Calu3 (cell line): ENCODE results near the gene EOMES. TPM values are rescaled to one million over a fixed set of nuclear protein-coding genes. Genes with fewer than 3 reads are reported as not detected.

ENCODE experiments used
- BruUV-seq: library from RNA; stranded (reverse); fragments of 400-500 nt; replicated peaks from 2 replicates; lab custom pipeline; 2021; lab: Mats Ljungman, UMichigan
- CTCF ChIA-PET: fragments of 300-600 bp; sonication (Branson Sonifier 250); formaldehyde crosslinking; loops from one replicate; lab custom pipeline; 2022; ENCODE audit warnings: antibody characterized with exemption; lab: Charles Lee
- DNase-seq: peaks from one replicate; pipeline ENCODE4 v3.0.0; 2022
- H3K27ac Mint-ChIP-seq: one replicate; pipeline ENCODE4 v1.8.0; 2022; ENCODE audit warnings: mixed read lengths; ENCODE audit not compliant: unreplicated experiment
- H3K27me3 Mint-ChIP-seq: one replicate; pipeline ENCODE4 v1.8.0; 2022; ENCODE audit warnings: mixed read lengths; ENCODE audit not compliant: unreplicated experiment
- H3K36me3 Mint-ChIP-seq: one replicate; pipeline ENCODE4 v1.8.0; 2022; ENCODE audit warnings: mild to moderate bottlenecking, moderate library complexity, mixed read lengths; ENCODE audit not compliant: insufficient read depth, unreplicated experiment
- H3K4me1 Mint-ChIP-seq: one replicate; pipeline ENCODE4 v1.8.0; 2022; ENCODE audit warnings: mild to moderate bottlenecking, low read depth, mixed read lengths; ENCODE audit not compliant: unreplicated experiment
- H3K4me3 Mint-ChIP-seq: one replicate; pipeline ENCODE4 v1.8.0; 2022; ENCODE audit warnings: mild to moderate bottlenecking, low read depth, moderate library complexity, mixed read lengths; ENCODE audit not compliant: unreplicated experiment
- H3K9me3 Mint-ChIP-seq: one replicate; pipeline ENCODE4 v1.8.0; 2022; ENCODE audit warnings: low read depth, mixed read lengths; ENCODE audit not compliant: unreplicated experiment
- CTCF ChIP-seq: fragments of 200-600 bp; IDR thresholded peaks from one replicate; pipeline ENCODE4 v1.8.0; 2022; ENCODE audit warnings: antibody characterized with exemption; ENCODE audit not compliant: unreplicated experiment
- intact Hi-C: fragments of 100-400 bp; cut with micrococcal nuclease; formaldehyde crosslinking; loops from one replicate; pipeline ENCODE4 v1.10.0; 2022; ENCODE audit not compliant: unreplicated experiment
- total RNA-seq: library from RNA; stranded (reverse); gene quantifications from 2 replicates; pipeline ENCODE4 v1.2.3, GENCODE V29; 2022

EOMES gene
- total RNA-seq, 1 experiment from 2014 or later = 0.61 TPM

DNA sequence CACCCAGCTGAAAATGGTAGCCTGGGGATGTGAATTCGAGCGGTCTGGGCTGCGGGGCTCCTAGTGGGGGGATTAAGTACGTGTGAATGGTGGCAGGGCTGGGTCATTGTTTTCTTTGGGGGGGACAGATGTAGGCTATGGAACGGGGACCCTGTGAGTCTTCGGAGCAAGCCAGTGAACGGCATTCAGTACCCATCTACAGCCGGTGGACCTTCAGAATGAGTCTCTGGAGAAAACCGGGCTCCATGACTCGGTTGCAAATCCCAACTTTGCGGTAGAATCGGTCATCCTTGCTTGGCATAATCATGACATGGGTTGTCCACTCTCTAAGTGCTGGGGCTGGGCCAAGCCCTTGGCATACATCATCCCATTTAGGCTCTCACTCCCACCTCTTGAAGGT is 7.2 kb upstream of the EOMES start:
- H3K36me3 Mint-ChIP-seq = no peaks in the 10 kb centered on the region
- CTCF ChIA-PET = no interaction called here
- H3K27ac Mint-ChIP-seq = no peak overlapping the region
- no peak overlapping the region for H3K4me3 Mint-ChIP-seq
- H3K4me1 Mint-ChIP-seq = no peaks in the 10 kb centered on the region
- DNase-seq = no peak
- no peak for TF ChIP-seq CTCF
- no peaks in the 10 kb centered on the region for H3K9me3 Mint-ChIP-seq
- no TSS peak for BruUV-seq
- intact Hi-C loops = no loop called here
- peaks cover 52% of the 10 kb centered on the region for H3K27me3 Mint-ChIP-seq

- CTCF ChIA-PET = interaction anchor here (0.6 kb wide), 2 partner anchors 169 to 229 kb away, joined by 4 to 6 read pairs; no protein-coding TSS in a partner anchor
- Mint-ChIP-seq H3K27ac (no peak overlapping the region), H3K4me3 (no peak overlapping the region), H3K9me3 (no peaks in the 10 kb centered on the region), H3K36me3 (no peaks in the 10 kb centered on the region), H3K27me3 (peaks cover 52% of the 10 kb centered on the region), H3K4me1 (no peaks in the 10 kb centered on the region)
- intact Hi-C loops = no loop called here
- peak; percentile 27 for DNase-seq
- no TSS peak for BruUV-seq
- no peak for TF ChIP-seq CTCF
Observed at GRCh38 chr3:27728195-27729087, 6.3 kb upstream of the EOMES start.

DNA sequence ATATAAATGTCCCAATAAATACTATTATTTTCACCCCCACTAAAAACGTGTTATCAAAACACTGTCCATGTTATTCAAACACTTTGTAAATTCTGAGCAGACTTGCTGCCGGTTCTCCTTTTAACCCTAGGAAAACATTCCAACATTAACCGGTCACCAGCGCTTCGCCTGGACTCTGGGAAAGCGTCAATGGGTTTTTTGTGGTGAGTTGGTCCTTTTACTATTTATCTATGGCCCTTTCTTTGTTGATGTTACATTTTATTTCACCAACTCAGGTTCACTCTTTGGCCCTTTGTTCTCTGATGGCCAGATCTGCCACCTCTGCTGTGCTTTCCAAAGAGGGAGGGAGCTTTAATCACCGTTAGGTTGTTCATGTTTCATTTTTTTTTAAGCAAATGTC is 4.1 kb upstream of the EOMES start:
- no peak for DNase-seq
- no peaks in the 10 kb centered on the region for H3K4me1 Mint-ChIP-seq
- CTCF ChIA-PET = no interaction called here
- H3K36me3 Mint-ChIP-seq = peaks cover 14% of the 10 kb centered on the region
- TF ChIP-seq CTCF = no peak
- intact Hi-C loops = no loop called here
- H3K4me3 Mint-ChIP-seq = no peak overlapping the region
- no TSS peak for BruUV-seq
- peaks cover 41% of the 10 kb centered on the region for H3K27me3 Mint-ChIP-seq
- H3K9me3 Mint-ChIP-seq = no peaks in the 10 kb centered on the region
- H3K27ac Mint-ChIP-seq = no peak overlapping the region

DNA sequence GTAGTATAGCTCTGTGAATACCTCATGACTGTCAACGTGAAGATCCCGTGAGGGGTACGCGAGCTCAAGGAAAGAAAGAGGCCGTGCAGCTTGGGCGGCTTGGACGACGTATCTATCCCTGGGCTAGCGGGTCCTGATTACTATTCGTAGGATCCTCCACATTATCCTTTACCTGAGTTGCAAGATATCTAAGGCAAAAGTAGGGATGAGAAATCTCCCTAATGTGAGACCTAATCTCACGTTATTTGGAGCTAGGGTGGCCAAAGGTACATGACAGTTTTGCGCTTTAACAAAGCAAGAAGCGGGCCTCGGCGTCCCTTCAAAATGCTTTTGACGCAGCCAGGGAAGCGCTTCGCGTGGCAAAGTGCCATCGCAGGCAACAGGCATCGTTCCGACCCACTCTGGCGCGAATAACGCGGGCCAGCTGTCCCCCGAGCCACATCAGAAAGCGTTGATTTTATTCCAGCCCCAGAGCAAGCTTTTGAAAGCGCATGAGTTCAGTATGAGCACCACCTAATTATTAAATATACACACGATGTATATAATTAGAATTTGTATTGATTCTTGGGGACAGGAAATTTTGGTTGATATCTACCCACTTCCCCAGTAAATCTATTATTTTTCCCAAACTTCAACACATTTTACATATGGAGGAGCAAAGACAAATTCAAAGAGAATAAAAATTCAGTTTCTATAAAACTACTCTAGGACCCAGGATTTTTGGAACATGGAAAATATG is 2.5 kb upstream of the EOMES start:
- CTCF ChIA-PET = no interaction called here
- intact Hi-C loops = no loop called here

More for the DNA sequence above, 2.5 kb upstream of the EOMES start:
- H3K27me3 Mint-ChIP-seq = peaks cover 25% of the 10 kb centered on the region
- H3K9me3 Mint-ChIP-seq = no peaks in the 10 kb centered on the region
- no peak overlapping the region for H3K4me3 Mint-ChIP-seq
- H3K4me1 Mint-ChIP-seq = no peaks in the 10 kb centered on the region
- no peak for DNase-seq
- no TSS peak for BruUV-seq
- peaks cover 20% of the 10 kb centered on the region for H3K36me3 Mint-ChIP-seq
- TF ChIP-seq CTCF = no peak
- H3K27ac Mint-ChIP-seq = no peak overlapping the region
